Germinal center (tissue), 1 donor: ENCODE measurements around the gene MICA.
"Not testable (repeated sequence)": the region's sequence is repeated elsewhere in the genome, so short reads cannot be mapped to it uniquely, and the experiment has no call there.

Experiments
- DNase-seq: peaks from one replicate; pipeline ENCODE4 v3.0.0; 2012; ENCODE audit warnings: mixed read lengths, low spot score

The MICA gene

DNA sequence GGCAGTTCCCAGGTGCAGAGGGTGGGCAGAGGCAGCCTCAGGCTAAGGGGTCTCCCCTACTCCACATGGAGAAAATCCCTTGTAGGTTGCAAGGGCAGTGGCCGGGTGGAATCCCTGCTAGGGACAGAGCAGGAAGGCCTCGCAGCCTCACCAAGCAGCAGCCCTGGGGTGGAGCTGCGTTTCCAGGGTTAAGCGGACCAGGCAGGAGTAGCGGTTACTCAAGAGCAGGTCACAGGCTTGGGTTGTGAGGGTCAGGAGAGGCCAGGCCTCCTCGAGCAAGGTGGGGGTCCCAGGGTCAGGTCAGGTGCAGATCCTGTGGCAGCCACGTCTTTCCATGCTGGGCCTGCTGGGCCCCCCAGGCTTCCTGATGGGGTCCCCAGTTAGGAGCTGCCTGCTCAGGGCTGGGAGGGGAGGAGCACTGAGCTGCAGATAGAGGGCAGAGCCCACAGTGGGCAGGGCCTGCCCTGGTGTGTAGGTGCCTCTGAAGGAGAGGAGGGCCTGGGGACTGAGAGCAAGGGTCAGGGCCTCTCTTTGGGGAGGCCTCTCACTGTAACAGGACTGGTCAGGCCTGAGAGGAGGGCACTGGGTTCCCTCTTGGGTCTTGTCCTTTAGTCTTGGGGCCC, 10.9 kb downstream of the MICA start:
- DNase-seq = not testable (repeated sequence)

DNA sequence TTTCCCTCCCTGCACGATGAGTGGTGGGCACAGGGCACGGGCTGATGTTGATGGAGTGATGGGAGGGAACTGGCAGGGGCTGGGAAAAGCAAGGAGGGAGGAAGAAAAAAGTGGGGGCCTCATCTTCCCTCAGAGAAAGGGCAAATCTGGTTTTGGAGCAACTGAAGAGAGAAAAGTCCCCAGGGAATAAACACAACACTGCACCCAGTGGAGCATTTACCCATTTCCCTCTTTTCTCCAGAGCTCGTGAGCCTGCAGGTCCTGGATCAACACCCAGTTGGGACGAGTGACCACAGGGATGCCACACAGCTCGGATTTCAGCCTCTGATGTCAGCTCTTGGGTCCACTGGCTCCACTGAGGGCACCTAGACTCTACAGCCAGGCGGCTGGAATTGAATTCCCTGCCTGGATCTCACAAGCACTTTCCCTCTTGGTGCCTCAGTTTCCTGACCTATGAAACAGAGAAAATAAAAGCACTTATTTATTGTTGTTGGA, 11.4 kb downstream of the MICA start:
- no peak for DNase-seq

DNA sequence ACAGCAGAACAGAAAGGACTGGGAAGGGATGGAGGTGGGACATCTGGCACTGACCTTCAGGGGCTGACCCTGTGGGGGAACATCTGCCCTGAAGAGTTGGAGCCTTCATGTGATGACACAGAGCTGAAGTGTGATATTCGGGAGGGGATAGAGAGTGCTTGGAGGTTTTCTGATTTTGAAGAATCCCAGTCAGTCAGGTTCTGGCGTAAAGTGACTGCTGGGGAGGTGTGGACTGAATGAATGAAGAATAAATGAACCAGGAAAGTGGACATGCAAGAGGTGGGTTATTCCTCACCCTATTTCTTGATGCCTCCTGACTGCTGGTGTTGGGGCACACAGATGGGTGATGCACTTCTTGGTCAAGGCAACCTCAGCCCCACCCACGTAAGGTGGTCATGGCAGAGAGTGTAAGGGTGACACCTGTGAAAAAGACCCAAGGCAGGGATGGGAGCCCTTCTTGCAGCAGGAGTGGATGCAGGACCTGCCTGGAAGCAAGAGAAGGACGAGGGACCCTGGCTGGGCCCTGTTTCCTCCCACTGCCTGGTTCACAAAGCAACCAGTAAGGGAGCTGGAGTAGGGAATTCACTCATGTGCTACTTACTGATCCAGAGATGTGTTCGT, 13.1 kb downstream of the MICA start:
- no peak for DNase-seq

DNA sequence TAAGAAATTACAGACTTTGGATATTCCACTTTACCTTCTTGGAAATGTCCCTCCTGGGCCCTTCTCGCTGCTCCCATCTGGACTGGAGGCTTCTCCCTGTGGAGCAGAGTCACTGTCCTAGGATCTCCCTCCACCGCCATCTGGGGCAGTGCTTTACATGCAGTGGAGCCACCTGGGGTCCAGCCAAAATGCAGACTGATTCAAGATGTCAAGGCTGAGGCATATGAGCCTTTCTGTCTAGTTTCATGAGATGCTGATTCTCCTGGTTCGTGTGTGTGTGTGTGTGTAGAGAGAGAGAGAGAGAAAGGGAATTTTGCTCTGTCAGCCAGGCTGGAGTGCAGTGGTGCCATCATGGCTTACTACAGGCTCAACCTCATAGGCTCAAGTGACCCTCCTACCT, 14.9 kb downstream of the MICA start:
- DNase-seq = no peak

DNA sequence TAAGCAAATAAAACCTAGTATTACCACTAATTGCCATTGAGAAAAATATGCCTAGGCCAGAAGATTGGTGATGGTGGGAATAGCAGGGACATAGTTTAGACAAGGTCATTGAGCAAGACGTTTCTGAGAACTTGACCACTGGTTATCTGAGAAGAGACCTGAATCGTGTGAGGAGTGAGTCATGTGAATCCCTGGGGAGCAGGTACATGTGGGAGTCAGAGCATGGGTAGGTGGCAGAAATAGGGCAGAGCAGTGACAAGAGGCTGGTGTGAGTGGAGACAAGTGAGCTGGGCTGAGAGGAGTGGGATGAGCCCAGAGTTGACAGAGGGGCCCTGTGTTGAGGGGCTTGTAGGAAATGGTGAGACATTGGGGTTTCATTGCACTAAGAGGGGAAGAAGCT, 16.4 kb downstream of the MICA start:
- DNase-seq = no peak

DNA sequence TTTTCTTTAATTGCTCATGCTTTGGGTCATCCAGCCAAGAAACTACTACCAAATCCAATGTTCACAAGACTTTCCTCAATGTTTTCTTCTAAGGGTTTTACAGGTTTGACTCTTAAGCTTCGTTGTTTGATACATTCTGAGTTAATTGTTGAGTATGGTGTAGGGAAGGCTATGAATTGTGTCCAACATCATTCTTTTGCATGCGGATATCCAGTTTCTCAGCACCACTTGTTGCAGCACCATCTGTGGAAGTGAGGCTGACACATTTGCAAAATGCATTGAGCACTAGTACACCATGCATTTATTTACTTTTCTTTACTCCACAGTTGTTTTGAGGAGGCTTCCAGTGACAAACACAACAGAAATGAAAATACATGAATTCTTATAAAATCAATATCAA, 17.2 kb downstream of the MICA start:
- DNase-seq = no peak

DNA sequence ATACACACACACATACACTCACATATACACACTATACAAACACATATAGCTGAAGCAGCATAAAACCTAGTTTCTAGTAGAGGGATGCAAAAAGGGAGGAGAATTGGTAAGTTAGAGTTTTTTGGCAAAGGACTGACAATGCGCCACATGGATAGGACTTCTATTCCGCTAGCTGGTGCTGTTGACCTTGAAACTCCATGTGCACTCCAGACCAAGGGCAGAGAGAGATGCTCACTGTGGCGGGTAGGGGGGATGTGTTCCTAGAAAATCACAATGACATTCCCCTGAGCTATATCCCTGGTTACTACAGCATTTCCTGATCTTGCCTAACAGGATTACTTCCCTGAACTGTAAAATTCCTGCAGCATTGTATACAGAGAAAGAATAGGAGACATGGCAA, 19.2 kb downstream of the MICA start:
- DNase-seq = no peak

DNA sequence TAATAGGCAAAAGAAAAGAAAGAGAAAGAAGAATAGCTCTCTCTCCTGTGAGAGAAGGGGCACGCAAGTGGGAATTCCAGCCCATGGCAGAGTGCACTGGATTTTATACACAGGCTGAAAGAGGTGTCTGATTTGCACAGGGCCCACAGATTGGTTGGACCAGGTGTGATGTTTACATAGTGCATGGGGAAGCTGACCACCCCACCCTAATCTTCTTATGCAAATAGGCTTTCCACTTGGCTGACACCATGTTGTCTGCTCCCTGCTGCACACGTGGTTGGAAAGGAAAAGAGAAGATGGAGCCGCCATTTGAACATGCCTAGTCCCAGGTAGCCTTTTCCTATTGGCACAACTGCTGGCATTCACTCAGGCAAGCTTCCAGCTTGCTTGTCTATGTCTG, 20.2 kb downstream of the MICA start:
- DNase-seq = no peak

DNA sequence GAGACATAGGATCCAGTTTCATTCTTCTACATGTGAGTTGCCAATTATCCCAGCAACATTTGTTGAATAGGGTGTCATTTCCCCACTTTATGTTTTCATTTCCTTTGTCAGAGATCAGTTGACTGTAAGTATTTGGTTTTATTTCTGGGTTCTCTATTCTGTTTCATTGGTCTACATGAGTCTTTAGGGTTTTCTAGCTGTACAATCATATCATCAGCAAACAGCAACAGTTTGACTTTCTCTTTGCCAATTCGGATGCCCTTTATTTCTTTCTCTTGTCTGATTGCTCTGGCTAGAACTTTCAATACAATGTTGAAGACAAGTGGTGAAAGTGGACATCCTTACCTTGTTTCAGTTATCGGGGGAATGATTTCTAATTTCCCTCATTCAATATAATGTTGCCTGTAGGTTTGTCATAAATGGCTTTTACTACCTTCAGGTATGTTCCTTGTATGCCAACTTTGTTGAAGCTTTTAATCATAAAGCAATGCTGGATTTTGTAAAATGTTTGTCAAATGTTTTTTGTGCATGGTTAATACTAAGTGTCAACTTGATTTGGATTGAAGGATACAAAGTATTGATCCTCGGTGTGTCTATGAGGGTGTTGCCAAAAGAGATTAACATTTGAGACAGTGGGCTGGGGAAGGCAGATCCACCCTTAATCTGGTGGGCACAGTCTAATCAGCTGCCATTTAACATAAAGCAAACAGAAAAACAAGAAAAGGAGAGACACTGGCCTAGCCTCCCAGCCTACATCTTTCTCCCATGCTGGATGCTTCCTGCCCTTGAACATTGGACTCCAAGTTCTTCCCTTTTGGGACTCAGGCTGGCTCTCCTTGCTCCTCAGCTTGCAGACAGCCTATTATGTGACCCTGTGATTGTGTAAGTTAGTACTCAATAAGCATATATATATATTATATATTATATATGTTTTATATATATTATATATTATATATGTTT, 23.3 kb downstream of the MICA start:
- no peak for DNase-seq

DNA sequence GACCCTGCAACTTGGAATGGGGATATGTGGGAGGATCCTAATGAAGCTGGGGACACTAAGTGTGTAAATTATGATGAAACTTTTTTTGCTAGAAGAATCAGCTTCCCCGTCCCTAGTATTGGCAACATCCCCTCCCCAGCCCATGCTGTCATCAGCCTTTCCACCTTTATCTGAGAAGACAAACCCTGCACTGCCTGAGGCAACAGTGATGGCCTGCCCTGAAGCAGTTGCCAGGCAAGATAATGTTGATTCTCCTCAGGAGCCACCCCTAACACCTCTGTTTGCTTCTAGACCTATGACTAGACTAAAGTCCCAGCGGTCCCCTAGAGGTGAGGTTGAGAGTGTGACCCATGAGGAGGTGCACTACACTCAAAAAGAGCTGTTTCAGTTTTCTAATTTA, 27.1 kb downstream of the MICA start:
- DNase-seq = no peak

DNA sequence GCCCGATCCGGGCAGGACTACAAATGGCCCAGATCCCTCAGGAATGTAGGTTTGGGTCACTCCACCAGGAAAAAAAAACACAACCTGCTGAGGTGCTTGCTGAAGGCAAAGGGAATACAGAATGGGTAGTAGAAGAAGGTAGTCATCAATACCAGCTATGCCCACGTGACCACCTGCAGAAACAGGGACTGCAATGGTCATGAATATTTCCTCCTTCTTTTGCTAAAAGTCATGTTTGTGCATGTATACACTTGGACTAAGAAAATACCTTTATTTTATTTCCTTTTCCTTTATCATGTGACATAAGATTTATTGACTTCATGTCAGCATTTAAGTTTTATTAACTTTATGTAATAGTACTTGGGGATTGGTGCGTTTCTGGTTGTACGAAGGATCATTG, 31.7 kb downstream of the MICA start:
- DNase-seq = not testable (repeated sequence)

DNA sequence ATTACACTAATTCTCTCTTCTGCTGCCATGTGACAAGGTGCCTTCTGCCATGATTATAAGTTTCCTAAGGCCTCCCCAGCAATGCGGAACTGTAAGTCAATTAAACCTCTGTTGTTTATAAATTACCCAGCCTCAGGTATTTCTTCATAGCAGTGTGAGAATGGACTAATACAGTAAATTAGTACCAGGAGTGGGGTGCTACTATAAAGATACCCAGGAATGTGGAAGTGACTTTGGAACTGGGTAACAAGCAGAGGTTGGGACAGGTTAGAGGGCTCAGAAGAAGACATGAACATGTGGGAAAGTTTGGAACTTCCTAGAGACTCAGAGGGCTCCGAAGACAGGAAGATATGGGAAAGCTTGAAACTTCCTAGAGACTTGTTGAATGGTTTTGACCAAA, 34.8 kb downstream of the MICA start:
- no peak for DNase-seq

DNA sequence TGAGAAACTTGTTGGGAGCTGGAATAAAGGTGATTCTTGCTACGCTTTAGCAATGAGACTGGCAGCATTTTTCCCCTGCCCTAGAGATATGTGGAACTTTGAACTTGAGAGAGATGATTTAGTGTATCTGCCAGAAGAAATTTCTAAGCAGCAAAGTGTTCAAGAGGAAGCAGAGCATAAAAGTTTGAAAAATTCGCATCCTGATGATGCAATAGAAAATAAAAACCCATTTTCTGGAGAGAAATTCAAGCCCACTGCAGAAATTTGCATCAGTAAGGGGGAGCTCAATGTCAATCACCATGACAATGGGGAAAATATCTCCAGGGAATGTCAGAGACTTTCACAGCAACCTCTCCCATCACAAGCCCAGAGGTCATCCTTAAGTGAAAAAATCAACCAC, 35.3 kb downstream of the MICA start:
- DNase-seq = no peak

DNA sequence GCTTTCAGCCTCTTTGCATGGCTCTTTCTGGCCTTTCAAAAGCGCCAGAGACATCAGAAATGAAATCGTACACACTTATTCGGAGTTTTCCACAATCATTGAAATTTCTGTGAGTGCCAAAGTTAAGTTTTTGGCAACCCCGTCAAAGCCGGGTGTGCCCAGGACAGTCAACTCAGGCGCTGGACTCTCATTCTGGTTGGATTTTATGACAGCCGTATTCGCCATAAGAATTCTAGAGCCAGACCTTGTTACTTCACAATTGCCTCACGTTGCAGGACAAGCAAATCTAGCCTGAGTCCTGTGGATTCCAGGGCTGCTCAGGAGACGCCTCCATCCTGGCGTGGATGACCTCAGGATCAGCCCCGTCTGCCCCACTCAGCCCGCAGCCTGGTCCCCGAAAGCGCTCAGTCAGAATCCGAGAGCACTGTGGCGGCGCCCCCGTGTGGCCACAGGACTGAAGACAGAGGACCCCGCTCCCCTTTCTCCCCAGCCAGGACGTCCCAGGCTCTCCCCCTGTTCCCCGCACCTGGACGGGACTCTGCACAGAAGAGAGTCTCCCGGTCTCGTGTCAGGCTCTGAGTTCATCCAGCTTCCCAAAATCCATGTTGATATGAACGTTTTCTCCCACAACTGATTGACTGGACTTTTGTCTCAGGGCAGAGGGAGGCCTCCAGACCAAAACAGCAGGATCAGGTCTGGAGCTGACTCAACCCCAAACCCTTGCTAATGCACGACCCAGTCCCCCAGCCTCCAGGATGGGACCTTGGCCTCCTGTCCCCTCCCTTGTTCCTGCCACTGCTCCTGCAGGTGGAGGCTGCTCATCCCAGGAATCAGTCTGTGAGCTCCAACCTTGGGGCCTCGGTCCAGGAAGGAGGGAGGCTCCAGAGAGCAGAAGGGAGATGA, 38.2 kb downstream of the MICA start:
- peak; percentile 87 for DNase-seq

DNA sequence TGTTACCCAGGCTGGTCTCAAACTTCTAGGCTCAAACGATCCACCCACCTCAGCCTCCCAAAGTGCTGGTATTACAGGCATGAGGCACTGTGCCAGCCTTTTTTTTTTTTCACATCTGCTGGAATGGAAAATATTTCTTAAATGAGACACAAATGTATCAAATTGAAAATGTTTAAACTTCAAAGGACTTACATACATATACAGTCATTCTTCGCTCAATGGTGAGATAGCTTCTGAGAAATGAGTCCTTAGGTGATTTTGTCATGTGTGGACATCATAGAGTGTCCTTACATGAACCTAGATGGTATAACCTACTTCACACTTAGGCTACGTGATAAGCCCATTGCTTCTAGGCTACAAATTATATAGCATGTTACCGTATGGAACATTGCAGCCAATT, 43.1 kb downstream of the MICA start:
- DNase-seq = no peak

DNA sequence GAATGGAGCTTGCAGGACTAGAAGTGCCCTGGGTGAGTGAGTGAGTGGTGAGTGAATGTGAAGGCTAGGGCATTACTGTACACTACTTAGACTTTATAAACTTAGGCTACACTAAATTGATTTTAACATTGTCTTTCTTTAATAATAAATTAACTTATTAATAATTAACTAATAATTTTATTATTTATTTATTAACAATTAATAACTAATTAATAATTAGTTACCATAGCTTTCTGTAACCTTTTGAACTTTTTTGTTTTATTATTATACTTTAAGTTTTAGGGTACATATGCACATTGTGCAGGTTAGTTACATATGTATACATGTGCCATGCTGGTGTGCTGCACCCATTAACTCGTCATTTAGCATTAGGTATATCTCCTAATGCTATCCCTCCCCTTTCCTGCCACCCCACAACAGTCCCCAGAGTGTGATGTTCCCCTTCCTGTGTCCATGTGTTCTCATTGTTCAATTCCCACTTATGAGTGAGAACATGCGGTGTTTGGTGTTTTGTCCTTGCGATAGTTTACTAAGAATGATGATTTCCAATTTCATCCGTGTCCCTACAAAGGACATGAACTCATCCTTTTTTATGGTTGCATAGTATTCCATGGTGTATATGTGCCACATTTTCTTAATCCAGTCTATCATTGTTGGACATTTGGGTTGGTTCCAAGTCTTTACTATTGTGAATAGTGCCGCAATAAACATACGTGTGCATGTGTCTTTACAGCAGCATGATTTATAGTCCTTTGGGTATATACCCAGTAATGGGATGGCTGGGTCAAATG, 43.8 kb downstream of the MICA start:
- DNase-seq = not testable (repeated sequence)

DNA sequence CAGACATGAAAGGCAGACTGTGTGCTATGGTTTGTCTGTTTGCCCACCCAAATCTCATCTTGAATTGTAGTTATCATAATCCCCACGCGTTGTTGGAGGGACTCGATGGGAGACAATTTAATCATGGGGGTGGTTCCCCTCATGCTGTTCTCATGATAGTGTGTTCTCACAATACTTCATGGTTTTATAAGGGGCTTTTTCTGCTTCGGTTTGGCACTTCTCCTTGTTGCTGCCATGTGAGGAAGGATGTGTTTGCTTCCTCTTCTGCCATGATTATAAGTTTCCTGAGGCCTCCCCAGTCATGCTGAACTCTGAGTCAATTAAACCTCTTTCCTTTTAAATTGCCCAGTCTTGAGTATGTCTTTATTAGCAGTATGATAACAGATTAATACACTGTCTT, 47.4 kb downstream of the MICA start:
- no peak for DNase-seq

DNA sequence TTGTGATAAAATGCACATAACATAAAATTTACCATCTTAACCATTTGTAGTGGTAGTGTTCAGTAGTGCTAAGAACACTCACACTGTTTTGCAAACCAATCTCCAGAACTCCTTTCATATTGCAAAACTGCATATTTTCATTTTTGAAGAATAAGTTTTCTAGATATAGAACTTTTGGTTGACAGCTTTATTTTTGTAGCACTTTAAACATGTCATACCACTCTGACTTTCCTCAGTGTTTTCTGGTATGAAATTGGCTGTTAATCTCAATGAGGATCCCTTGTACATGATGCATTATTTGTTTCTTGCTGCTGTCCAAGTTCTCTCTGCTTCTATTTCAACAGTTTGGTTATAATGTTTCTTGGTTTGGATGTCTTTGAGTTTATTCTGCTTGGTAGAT, 49.5 kb downstream of the MICA start:
- no peak for DNase-seq

DNA sequence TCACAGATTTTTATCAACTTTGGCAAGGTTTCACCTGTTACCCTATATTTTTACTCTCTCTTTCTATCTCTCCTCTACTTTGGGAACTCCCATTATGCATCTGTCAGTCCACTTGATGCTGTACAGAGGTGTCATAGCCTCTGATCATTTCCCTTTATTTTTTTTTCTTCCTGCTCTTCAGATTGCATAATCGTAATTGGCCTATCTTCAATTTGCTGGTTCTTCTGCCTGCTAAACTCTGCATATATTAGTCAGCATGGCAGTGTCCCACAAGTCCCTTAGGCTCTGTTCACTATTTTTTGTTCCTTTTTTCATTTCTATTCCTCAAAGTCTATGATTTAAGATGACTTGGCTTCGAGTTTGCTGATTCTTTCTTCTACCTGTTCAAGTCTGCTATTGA, 49.9 kb downstream of the MICA start:
- no peak for DNase-seq

DNA sequence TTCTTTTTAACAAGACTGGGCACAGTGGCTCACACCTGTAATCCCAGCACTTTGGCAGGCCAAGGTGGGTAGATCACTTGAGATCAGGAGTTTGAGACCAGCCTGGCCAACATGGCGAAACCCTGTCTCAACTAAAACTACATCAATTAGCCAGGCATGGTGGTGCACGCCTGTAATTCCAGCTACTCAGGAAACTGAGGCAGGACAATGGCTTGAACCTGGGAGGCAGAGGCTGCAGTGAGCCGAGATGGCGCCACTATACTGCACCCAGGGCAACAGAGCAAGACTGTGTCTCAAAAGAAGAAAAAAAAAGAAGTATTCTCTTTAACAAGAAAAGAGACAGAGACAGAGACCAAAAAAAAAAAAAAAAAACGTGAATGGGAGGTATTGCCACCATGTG, 56.5 kb downstream of the MICA start:
- DNase-seq = not testable (repeated sequence)

DNA sequence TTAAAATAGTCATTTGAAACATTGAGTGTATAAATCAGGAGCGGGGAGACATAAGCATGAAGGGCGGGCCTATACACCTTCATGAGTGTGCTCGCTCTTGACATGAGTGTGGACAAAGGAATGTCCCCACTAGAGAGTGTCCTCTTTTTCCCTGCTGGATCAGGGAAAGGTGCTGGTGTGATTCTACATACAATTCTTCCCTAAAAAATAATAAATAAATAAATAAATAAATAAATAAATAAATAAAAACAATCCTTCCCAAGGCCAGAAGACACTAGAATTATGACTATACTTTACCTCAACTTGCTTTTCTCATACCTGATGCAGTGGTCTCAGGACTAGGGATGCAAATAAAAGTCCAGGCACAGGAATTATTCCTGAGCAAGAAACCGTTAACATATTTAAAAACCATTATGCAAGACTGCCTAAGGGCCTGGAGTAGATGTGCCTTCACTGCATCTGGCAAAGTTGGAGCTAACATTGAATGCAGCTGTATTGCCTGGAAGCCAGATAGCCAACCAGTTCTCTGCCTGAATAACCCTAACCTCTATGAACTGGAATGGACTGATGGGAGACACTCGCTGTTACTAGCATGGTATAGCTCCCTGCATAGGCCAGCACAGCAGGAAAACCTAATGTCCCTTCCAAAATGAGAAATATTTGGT, 57.1 kb downstream of the MICA start:
- no peak for DNase-seq
